ENCODE data around the gene ERICH3.

The ERICH3 gene

DNA sequence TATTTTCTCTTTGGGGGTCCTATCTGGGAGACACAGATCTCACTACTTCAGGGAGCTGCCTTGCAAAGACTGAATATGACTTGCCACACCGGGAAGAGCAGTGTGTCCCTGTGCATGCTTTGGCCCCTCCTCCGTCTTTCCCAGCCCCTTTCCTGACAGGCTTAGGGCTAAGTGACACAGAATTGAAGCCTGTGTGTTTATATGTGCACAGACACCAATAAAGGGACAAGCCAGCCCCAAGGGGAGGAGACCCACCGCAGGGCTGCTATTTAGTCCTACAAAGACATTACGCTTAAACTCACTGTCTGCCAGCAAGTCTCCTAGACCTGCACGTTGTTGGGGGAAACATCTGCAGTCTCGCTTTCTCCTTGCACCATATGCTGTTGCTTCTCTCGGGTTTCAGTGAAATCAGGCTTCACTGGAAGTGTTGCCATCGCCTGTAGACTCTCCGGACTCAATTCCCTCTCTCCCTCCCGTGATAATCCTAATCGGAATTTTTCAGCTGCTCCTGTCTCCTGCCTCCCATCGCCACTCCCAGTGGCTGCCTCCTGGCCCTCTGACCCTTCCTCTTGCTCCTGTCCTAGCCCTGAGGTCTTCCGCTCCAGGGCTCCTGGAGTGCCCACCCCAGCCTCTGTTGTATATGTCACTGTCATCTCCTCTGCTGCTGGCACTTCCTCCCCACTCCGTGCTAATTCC, 102.6 kb downstream of the ERICH3 start:
- TF ChIP-seq, protein P1, sequence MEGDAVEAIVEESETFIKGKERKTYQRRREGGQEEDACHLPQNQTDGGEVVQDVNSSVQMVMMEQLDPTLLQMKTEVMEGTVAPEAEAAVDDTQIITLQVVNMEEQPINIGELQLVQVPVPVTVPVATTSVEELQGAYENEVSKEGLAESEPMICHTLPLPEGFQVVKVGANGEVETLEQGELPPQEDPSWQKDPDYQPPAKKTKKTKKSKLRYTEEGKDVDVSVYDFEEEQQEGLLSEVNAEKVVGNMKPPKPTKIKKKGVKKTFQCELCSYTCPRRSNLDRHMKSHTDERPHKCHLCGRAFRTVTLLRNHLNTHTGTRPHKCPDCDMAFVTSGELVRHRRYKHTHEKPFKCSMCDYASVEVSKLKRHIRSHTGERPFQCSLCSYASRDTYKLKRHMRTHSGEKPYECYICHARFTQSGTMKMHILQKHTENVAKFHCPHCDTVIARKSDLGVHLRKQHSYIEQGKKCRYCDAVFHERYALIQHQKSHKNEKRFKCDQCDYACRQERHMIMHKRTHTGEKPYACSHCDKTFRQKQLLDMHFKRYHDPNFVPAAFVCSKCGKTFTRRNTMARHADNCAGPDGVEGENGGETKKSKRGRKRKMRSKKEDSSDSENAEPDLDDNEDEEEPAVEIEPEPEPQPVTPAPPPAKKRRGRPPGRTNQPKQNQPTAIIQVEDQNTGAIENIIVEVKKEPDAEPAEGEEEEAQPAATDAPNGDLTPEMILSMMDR (IDR thresholded peaks at IDR 0.05; ENCODE audit: insufficient read depth, low read depth, low read length, missing control alignments), result no peak
- no peak overlapping the region for H3K4me3 ChIP-seq (ENCODE audit: low read depth, low read length)
- DNase-seq (ENCODE audit: low read depth), result no peak

DNA sequence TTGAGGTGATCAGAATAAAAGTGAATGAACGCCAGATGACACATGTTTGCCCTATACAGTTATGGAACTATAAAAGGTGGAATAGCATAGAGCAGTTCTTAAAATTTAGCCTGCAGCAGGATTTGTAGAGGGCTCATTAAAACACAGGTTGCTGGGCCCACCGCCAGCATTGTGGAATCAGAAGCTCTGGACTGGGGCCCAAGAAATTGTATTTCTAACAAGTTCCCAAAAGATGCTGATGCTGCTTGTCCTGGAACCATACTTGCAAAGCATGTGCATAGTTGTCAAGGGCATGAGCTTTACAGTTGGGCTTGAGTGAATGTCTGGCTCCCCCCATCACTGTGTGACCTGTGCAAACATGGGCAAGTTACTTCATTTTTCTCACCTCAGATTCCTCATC, 123.7 kb downstream of the ERICH3 start:
- DNase-seq (ENCODE audit: low read depth), result no peak
- H3K4me3 ChIP-seq (ENCODE audit: low read depth, low read length), result no peak overlapping the region
- TF ChIP-seq, protein P1 (IDR thresholded peaks at IDR 0.05; ENCODE audit: insufficient read depth, low read depth, low read length, missing control alignments), result no peak

DNA sequence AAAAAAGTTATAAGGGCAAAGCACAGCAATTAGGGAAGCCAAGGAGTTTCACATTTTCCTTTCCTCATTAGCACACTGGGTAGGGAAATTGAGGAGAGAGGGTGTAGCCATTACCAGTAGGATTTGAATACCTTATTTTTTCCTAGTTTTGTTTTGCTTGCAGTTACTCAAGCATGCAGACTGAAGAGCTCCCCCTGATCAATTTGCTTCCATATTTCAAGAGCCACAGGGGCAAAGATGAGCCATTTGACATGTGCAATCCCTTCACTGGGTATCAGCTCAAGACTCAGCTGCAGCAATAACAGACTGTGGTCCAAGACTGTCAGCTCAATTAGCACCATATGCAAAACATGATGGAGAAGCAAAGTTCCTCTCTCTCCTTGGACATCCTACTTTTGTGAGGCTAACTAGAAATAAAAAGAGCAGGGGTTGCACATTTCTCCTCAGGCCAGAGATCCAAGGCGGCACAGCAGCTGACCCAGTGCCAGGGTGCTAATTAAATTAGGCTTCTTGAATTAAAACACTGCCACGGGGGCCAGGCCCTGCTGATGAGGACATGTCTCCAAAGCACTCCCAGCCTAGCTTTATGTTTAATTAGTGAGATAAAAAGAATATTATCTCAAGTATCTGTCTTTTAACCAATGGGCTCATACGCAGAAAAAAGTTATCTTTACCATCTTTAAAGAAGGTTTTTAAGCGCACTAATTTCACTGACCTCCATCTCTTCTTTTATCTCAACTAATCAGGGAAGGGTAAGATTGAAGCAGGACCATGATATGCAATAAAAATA, 124.4 kb downstream of the ERICH3 start:
- H3K4me3 ChIP-seq (ENCODE audit: low read depth, low read length), result no peak overlapping the region
- TF ChIP-seq, protein P1 (IDR thresholded peaks at IDR 0.05; ENCODE audit: insufficient read depth, low read depth, low read length, missing control alignments), result no peak
- DNase-seq (ENCODE audit: low read depth), result no peak

DNA sequence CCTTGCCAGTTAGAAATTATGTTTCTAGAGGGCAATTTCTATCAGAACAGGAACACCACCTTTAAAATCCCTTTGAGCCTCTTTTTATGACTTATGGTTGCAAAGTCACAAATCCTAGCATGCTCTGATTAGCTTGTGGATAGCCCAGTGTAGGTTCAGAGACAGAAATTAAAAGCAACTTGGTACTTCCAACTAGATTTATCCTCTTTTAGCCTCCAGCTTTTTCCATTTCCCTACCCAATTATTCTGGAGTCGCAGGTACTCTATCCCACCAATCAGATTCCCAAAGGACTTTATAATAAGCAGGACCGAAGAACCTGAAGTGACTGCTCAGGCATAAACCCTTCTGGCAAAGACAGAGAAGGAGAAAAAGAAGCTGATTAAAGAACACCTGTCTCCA, 127.8 kb downstream of the ERICH3 start:
- DNase-seq (ENCODE audit: low read depth), result no peak
- TF ChIP-seq, protein P1 (IDR thresholded peaks at IDR 0.05; ENCODE audit: insufficient read depth, low read depth, low read length, missing control alignments), result no peak

DNA sequence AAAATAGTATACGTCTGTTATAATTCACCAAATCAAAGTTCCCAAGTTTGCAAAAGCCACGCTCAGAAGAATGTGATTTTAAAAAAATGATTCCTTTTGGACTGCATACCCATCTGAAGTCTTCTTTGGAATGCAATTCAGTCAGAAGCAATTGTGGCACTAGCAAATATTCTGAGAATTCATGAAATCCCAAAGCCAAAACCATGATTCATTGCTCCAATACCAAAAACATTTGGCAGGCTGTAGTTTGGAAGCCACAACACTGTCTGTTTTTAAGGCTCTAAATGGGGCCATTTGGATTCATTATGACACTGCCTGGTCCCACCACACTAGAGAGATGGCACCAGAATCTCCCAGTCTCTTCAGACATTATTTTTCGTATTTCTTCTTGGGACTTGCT, 139.4 kb downstream of the ERICH3 start:
- TF ChIP-seq, protein P1 (IDR thresholded peaks at IDR 0.05; ENCODE audit: insufficient read depth, low read depth, low read length, missing control alignments), result no peak

More for the DNA sequence above, 127.8 kb downstream of the ERICH3 start:
- no peak overlapping the region for H3K4me3 ChIP-seq (ENCODE audit: low read depth, low read length)

DNA sequence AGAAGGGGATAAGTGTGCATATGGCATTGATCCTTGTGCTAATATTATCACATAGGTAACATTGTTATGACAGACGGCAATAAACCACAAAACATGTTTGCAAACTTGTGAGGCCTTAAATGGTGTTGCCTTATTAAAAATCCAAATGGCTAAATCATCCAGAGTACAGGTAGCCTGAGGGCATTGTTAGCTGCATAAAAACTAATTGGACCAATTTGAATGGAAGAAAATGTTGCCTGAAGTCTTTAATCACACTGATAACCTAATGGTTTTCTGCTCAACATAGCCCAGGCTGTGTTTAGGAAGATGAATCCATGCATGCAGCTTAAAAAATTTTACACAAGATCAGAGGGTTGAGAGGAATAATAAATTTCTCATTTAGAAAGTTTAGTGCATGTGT, 141.8 kb downstream of the ERICH3 start:
- no peak for DNase-seq (ENCODE audit: low read depth)
- H3K4me3 ChIP-seq (ENCODE audit: low read depth, low read length), result no peak overlapping the region
- TF ChIP-seq, protein P1 (IDR thresholded peaks at IDR 0.05; ENCODE audit: insufficient read depth, low read depth, low read length, missing control alignments), result no peak

More for the DNA sequence above, 139.4 kb downstream of the ERICH3 start:
- no peak overlapping the region for H3K4me3 ChIP-seq (ENCODE audit: low read depth, low read length)
- DNase-seq (ENCODE audit: low read depth), result no peak

All from GM12865 (cell line).